ENCODE measurements around the gene CDKN2B-AS1. TPM values are rescaled to one million over a fixed set of nuclear protein-coding genes. Genes with fewer than 3 reads are reported as not detected.

CDKN2B-AS1 gene
- total RNA-seq, 1 donor from 2014 or later: 4.2 TPM

GRCh38 chr9:22111176-22111953, 116.8 kb downstream of the CDKN2B-AS1 start:
- intact Hi-C loops (cut with micrococcal nuclease): no loop called here

- intact Hi-C loops (cut with micrococcal nuclease): no loop called here
Observed at GRCh38 chr9:22111954-22112247, 117.3 kb downstream of the CDKN2B-AS1 start.

GRCh38 chr9:22112870-22113821, 118.6 kb downstream of the CDKN2B-AS1 start:
- intact Hi-C loops (cut with micrococcal nuclease): no loop called here

- intact Hi-C loops (cut with micrococcal nuclease): loop anchor here (5.0 kb wide), 2 partner anchors 38 to 63 kb away; no protein-coding TSS in a partner anchor
Observed at GRCh38 chr9:22114956-22115355, 120.4 kb downstream of the CDKN2B-AS1 start.

- intact Hi-C loops (cut with micrococcal nuclease): loop anchor here (5.0 kb wide), 2 partner anchors 39 to 64 kb away; no protein-coding TSS in a partner anchor
Observed at GRCh38 chr9:22116758-22117157, 122.2 kb downstream of the CDKN2B-AS1 start.

- intact Hi-C loops (cut with micrococcal nuclease): loop anchor here (5.0 kb wide), 2 partner anchors 40 to 65 kb away; no protein-coding TSS in a partner anchor
Observed at GRCh38 chr9:22117511-22118384, 123.2 kb downstream of the CDKN2B-AS1 start.

GRCh38 chr9:22118810-22119521, 124.4 kb downstream of the CDKN2B-AS1 start:
- intact Hi-C loops (cut with micrococcal nuclease): loop anchor here (5.0 kb wide), 2 partner anchors 42 to 67 kb away; no protein-coding TSS in a partner anchor

- intact Hi-C loops (cut with micrococcal nuclease): loop anchor here (1.0 to 5.0 kb wide), 5 partner anchors 42 to 307 kb away; no protein-coding TSS in a partner anchor
Observed at GRCh38 chr9:22119522-22120158, 125.0 kb downstream of the CDKN2B-AS1 start.

- intact Hi-C loops (cut with micrococcal nuclease): loop anchor here (1.0 to 2.0 kb wide), 3 partner anchors 112 to 307 kb away; no protein-coding TSS in a partner anchor
Observed at GRCh38 chr9:22120159-22120549, 125.6 kb downstream of the CDKN2B-AS1 start.

GRCh38 chr9:22120595-22120994, 126.0 kb downstream of the CDKN2B-AS1 start:
- intact Hi-C loops (cut with micrococcal nuclease): loop anchor here (1.0 to 2.0 kb wide), 3 partner anchors 112 to 308 kb away; no protein-coding TSS in a partner anchor

GRCh38 chr9:22124263-22125011, 129.8 kb downstream of the CDKN2B-AS1 start:
- intact Hi-C loops (cut with micrococcal nuclease): no loop called here

- intact Hi-C loops (cut with micrococcal nuclease): no loop called here
Observed at GRCh38 chr9:22129133-22129532, 134.5 kb downstream of the CDKN2B-AS1 start.

GRCh38 chr9:22129633-22130032, 135.0 kb downstream of the CDKN2B-AS1 start:
- intact Hi-C loops (cut with micrococcal nuclease): no loop called here

GRCh38 chr9:22131817-22132216, 137.2 kb downstream of the CDKN2B-AS1 start:
- intact Hi-C loops (cut with micrococcal nuclease): no loop called here

GRCh38 chr9:22134390-22134789, 139.8 kb downstream of the CDKN2B-AS1 start:
- intact Hi-C loops (cut with micrococcal nuclease): no loop called here

GRCh38 chr9:22136461-22137096, 142.0 kb downstream of the CDKN2B-AS1 start:
- intact Hi-C loops (cut with micrococcal nuclease): no loop called here

- intact Hi-C loops (cut with micrococcal nuclease): no loop called here
Observed at GRCh38 chr9:22138956-22139660, 144.5 kb downstream of the CDKN2B-AS1 start.

GRCh38 chr9:22141908-22142307, 147.3 kb downstream of the CDKN2B-AS1 start:
- intact Hi-C loops (cut with micrococcal nuclease): loop anchor here (10.0 kb wide), 1 partner anchor 73 kb away; no protein-coding TSS in a partner anchor

Measured in T-helper 2 cell treated with Interferon-gamma antibody and Interleukin-4, amounts not matched to agents 100 ng/mL and 5 ng/mL, for 36 hours (primary cell).